Endothelial cell (in vitro differentiated cells): ENCODE data around the gene RCBTB2. TPM values are rescaled to one million over a fixed set of nuclear protein-coding genes. Genes with fewer than 3 reads are reported as not detected.

Source experiments
- DNase-seq: peaks from one replicate; pipeline ENCODE4 v3.0.0; 2021; ENCODE audit warnings: low spot score
- H3K27ac Mint-ChIP-seq: one replicate; pipeline ENCODE4 v1.8.0; 2021; ENCODE audit warnings: mixed read lengths, inconsistent platforms; ENCODE audit not compliant: unreplicated experiment
- H3K27me3 Mint-ChIP-seq: one replicate; pipeline ENCODE4 v1.8.0; 2021; ENCODE audit warnings: mild to moderate bottlenecking, moderate library complexity, mixed read lengths, inconsistent platforms; ENCODE audit not compliant: unreplicated experiment
- H3K36me3 Mint-ChIP-seq: one replicate; pipeline ENCODE4 v1.8.0; 2021; ENCODE audit warnings: mild to moderate bottlenecking, low read depth, mixed read lengths, inconsistent platforms; ENCODE audit not compliant: unreplicated experiment
- H3K4me1 Mint-ChIP-seq: one replicate; pipeline ENCODE4 v1.8.0; 2021; ENCODE audit warnings: mild to moderate bottlenecking, mixed read lengths, inconsistent platforms; ENCODE audit not compliant: unreplicated experiment
- H3K4me3 Mint-ChIP-seq: one replicate; pipeline ENCODE4 v1.8.0; 2021; ENCODE audit warnings: mild to moderate bottlenecking, mixed read lengths, inconsistent platforms; ENCODE audit not compliant: unreplicated experiment
- H3K9me3 Mint-ChIP-seq: one replicate; pipeline ENCODE4 v1.8.0; 2021; ENCODE audit warnings: mixed read lengths, inconsistent platforms; ENCODE audit not compliant: unreplicated experiment
- CTCF ChIP-seq: fragments of 200-600 bp; sonication (generic); IDR thresholded peaks from one replicate; pipeline ENCODE4 v1.5.0; 2021; ENCODE audit warnings: antibody characterized with exemption; ENCODE audit not compliant: unreplicated experiment
- total RNA-seq: library from RNA; stranded (reverse); fragmentation: NEBNext Ultra II Directional; extraction: Animal tissue kit (Norgen Biotek cat#: 25700); gene quantifications from one replicate; pipeline ENCODE4 v1.2.1, GENCODE V29; 2021; ENCODE audit not compliant: unreplicated experiment

Gene RCBTB2
- total RNA-seq, 1 donor from 2014 or later, result 71.0 TPM

GRCh38 chr13:48507021-48507420, 25.9 kb downstream of the RCBTB2 start:
- Mint-ChIP-seq H3K4me1 (peaks cover 43% of the 10 kb centered on the region), H3K36me3 (peaks cover 34% of the 10 kb centered on the region), H3K27me3 (peaks cover 11% of the 10 kb centered on the region), H3K9me3 (no peaks in the 10 kb centered on the region), H3K27ac (no peak overlapping the region), H3K4me3 (no peak overlapping the region)
- TF ChIP-seq CTCF, result no peak
- no peak for DNase-seq

GRCh38 chr13:48506092-48506701, 26.7 kb downstream of the RCBTB2 start:
- Mint-ChIP-seq H3K4me3 (peak overlapping the region; percentile 14), H3K9me3 (no peaks in the 10 kb centered on the region), H3K4me1 (peaks cover 39% of the 10 kb centered on the region), H3K27me3 (peaks cover 11% of the 10 kb centered on the region), H3K27ac (peak overlapping the region; percentile 80), H3K36me3 (peaks cover 42% of the 10 kb centered on the region)
- no peak for DNase-seq
- TF ChIP-seq CTCF, result no peak

- Mint-ChIP-seq H3K27ac (peak overlapping the region; percentile 80), H3K9me3 (no peaks in the 10 kb centered on the region), H3K4me1 (peaks cover 38% of the 10 kb centered on the region), H3K4me3 (peak overlapping the region; percentile 14), H3K27me3 (peaks cover 11% of the 10 kb centered on the region), H3K36me3 (peaks cover 46% of the 10 kb centered on the region)
- TF ChIP-seq CTCF, result no peak
- DNase-seq, result no peak
Measured at GRCh38 chr13:48505597-48506091, 27.2 kb downstream of the RCBTB2 start.

GRCh38 chr13:48505012-48505411, 27.9 kb downstream of the RCBTB2 start:
- Mint-ChIP-seq H3K27ac (peak overlapping the region; percentile 80), H3K9me3 (no peaks in the 10 kb centered on the region), H3K4me3 (no peak overlapping the region), H3K36me3 (peaks cover 46% of the 10 kb centered on the region), H3K27me3 (peaks cover 11% of the 10 kb centered on the region), H3K4me1 (peaks cover 33% of the 10 kb centered on the region)
- no peak for DNase-seq
- no peak for TF ChIP-seq CTCF

- H3K4me3 Mint-ChIP-seq, result no peak overlapping the region
- H3K27ac Mint-ChIP-seq, result no peak overlapping the region
- peaks cover 11% of the 10 kb centered on the region for H3K27me3 Mint-ChIP-seq
- peaks cover 30% of the 10 kb centered on the region for H3K4me1 Mint-ChIP-seq
- DNase-seq, result no peak
- peaks cover 47% of the 10 kb centered on the region for H3K36me3 Mint-ChIP-seq
- H3K9me3 Mint-ChIP-seq, result no peaks in the 10 kb centered on the region
- no peak for TF ChIP-seq CTCF
Measured at GRCh38 chr13:48504606-48505005, 28.3 kb downstream of the RCBTB2 start.
